Amygdala (tissue), 56 donors: ENCODE measurements around the gene ATP1B3.
"Not testable (repeated sequence)": the region's sequence is repeated elsewhere in the genome, so short reads cannot be mapped to it uniquely, and the experiment has no call there.

Experiments
- DNase-seq, 56 donors: peaks; one replicate each; lab custom pipeline; 2025; lab: John Stamatoyannopoulos, UW

The ATP1B3 gene

DNA sequence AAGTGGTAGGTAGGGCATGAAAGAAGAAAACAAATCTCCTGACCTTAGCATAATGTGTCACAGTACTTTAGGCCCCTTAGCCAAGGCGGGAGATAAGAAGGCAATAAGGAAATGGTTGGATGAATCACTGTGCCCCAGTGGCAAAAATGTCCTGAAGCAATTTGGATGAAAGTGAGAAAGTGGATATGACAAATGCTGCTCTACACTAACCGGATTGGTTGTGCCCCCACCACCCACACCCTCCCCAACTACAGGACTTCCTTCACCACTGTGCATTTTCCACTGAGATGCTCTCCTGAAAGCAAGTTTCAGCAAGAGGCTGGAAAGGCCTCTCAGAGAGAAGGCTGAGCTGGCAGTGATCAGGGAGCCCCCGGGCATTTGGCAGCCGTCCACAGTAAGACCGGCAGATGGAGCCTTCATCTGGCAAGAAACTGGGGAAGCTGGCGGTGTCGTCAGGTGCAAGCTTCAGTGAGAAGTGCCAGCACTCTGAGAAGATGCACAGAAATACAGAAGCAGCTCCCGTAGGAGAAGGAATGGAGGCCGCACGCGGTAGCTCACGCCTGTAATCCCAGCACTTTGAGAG, 63.8 kb downstream of the ATP1B3 start:
- DNase-seq, result peak in 41 of 56 donors; percentile 6 to 69 (median 36)

DNA sequence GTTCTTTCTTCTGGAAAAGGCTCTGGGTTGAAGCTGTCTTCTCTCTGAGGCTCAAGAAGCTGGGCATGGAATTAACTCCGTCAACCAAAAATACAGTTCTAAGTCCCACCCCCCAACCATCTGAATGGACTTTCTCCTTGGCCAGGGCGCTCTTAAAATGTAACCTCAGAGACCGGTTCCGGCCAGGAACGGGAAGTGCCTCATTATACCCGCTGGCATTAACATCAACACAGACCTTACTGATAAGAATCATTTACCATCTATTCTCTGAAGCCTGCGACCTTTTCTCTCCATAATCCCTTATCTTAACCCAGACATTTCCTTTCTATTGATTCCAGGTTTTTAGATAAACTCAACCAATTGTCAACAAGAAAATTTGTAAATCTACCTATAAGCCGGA, 64.7 kb downstream of the ATP1B3 start:
- no peak for DNase-seq

DNA sequence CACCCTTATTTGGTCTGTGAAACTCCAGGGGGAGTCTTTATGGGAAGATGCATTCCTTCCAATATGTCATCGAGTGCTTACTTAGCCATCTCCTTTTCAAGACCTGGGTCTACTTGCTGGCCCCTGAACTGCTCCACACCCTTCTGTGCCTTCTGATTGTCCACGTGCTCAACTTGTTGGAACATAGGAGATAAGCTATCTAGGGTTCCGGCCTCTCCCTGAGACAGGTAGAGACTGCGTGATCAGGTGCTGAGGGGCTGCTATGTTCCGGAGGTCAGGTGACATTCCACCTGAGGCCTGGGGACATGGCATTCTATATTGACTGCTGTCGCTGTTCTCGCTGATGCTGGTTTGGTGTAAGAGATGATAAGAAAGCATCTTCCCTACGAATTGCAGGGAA, 65.6 kb downstream of the ATP1B3 start:
- no peak for DNase-seq

DNA sequence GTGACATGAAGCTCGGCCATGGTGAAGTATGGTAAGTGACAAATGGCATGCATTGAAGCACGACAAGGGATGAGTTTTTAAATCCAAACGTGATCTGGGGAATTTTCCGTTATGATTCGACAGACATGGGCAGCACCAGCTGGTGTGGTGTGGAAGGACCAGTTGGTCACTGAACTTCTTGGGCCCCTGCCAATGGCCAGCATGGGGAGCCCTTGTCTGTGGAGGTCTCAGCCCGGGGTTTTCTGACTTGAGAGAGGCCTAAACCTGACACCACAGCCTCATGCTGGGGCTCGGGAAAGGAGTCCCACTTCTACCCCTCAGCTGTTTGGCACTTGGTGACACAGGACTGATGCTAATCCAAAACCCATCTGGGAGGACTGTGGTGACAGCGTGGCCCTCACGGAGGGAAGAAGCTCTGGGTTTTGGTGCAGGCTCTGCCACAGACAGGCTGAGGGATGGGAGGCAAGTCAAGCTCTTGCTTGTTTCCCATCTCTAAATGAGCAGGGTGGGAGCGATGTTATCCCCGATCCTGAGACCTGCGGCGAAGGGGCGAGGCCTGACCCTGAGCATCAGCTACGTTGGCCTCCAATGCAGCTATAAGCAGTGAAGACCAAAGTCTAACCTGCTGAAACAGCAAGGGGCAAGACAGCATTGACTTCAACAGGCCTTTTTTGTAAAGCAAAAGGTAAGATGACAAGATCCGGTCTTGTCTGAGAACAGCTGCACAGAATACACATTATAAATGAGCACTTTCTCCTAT, 69.5 kb downstream of the ATP1B3 start:
- DNase-seq, result peak in 2 of 56 donors; percentile 5 to 7

DNA sequence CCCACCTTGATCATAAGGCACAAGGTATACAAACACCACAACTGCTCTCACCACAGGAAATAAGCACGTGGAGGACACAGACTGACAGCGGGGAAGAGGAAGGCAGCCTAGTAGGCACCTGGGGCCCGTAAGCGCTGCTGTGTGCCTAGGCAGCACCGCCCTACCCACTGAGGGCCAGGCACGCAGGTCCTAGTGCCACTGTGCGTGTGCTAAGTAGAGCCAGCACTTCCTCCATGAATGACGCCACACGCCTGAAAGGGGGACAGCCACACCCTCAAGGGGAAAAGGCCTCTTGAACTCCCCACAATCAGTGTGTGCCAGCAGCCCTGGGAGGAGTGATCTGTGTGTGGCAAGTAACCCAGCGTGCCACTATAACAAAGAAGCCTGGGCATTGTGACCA, 73.0 kb downstream of the ATP1B3 start:
- DNase-seq, result no peak

DNA sequence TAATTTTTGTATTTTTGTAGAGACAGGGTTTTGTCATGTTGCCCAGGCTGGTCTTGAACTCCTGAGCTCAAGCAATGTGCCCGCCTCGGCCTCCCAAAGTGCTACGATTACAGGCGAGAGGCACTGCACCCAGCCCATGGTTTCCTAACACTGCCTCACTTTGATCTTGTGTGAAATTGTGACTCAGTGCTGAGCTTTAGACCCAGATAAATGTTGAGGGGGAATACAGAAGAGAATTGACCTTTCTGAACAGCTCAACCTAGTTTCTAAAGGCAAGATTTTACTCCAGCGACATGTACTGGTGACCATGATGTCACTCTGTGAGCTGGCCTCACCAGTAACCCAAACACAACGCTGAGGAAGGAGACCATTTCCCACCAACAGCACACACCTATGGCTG, 73.5 kb downstream of the ATP1B3 start:
- no peak for DNase-seq

DNA sequence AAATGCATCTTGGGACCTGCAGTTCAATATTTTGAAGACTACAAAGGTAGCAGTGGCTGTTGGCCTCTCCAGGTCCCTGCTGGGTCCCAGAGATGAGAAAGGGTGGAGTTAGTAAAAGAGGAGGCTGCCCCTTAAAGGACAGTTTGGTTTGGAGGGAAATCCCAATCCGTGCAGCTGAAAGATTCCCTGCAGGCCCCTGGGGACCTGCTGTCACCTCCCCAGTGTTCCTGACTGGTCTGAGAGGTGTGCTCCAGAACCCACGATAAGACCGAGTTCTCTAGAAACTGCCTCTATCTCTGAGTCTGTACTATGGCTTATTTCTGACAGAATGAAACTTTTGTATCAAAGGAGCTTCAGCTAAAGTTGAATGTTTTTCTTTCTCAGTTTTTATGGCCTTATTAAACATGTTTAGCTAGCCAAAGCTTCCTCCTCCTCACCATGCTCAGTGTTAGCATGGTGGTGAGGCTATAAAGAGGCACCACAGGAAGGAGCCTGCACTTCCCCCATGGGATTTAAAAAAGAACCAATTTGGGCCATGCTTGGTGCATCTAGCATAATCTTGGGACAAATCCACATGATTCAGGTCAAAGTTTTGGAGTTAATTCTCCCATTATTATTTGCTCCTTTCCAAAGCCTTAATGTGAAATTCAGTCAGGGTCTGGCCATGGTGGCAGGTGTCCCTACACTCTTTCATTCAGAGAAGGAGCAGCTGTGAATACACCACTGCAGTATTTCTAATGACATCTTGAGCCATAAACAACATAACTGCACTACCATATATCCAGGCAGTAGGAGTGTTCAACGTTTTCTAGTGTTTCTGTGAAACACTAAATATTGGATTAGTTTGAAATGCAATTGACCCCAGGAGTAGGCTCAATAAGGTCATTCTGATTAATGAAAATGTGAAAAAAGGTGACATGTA, 74.4 kb downstream of the ATP1B3 start:
- DNase-seq, result no peak

DNA sequence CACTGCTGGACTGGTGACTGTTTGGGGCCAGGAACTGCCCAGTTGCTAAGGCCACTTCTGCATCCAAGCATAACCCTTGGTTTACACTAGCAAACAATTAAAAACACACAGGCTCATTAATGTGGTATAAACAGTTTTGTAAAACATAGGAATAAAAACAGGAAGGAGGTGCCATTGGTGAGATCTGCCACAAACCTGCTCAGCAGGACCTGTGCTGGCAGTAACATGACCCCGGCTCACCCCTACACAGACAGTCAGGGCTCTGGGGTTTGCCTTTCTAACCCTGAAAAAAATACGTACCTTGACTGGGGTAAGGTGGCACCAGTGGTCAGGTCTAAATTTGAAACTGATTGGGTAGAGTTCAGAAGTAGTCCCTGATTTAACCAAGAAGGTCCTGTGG, 76.2 kb downstream of the ATP1B3 start:
- no peak for DNase-seq

DNA sequence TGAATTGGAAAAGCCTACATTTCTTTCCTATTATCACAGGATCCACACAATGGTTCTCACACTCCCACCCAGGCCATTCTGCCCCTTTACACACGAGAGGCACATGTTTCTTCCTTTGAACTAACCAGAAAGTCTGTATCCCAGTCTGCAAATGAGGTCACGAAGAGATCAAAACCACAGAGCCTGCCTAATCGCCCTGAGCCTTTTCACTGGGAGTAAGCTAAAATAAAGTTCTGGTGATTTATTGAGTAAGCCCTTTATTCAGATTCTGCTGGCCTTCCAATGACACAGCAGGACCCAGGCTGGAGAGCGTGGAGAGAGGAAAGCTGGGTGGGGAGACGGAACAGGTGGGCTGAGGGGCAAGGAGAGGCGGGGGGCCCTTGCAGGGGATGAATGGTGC, 78.7 kb downstream of the ATP1B3 start:
- no peak for DNase-seq

DNA sequence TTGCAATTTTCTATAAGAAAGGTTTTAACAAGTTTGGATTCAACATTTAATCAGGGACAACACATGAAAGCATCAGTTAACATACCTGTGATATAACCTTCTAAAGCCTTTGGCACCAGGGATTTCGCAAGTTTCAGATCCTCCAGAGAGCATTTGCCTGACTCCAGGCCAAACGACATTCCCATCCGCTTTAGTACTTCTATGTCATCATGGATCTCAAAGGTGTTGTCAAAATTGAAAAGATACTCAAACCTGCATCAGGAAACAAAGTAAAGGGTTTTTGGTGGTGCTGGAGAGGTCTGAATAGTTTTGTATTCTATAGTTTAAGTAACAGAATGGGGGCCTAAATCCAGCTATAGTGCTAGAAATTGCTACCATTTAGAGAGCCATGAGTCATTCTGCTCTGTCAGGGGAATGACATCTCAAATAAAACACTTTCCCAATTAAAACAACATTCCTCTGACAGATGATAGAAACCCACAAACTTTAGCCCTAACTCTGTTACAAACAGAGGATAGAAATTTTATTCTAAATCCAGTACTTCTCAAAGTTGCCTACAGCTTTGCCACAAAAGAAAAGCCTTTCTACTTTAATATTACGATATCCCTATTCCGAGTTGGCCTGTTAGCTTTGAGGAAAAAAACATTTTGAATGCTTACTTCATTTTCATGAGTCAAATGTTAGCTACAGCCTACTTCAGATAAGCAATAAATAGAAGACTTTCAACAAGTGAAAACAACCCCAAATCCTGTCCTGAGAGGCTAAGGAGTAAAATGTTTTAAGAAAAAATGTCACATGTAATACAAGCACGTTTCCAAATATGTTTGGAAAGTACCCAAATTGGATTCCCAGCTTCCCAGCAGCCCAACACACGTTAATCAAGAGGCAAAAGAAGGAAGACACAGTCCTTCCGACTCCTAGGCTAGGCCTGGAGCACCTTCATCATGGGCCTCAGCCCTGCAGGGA, 83.4 kb downstream of the ATP1B3 start:
- no peak for DNase-seq

DNA sequence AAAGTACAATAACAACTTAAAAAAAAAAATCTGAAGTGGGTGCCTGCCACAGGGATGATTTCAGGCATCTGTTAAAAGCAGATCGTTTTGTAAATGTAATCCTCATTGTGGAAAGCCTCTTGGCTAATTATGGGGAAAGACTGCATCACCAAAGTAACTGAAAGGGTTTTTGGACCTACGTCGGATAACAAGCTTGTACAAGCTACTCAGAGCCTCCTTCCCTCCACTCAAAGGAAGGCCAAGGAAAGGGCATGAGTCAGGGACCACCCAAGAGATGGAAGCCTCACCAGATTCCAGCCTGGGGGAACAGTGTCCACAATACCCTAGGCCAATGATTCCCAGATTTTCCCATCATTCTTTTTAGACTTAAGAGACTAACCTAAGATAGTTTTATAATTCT, 84.3 kb downstream of the ATP1B3 start:
- no peak for DNase-seq

DNA sequence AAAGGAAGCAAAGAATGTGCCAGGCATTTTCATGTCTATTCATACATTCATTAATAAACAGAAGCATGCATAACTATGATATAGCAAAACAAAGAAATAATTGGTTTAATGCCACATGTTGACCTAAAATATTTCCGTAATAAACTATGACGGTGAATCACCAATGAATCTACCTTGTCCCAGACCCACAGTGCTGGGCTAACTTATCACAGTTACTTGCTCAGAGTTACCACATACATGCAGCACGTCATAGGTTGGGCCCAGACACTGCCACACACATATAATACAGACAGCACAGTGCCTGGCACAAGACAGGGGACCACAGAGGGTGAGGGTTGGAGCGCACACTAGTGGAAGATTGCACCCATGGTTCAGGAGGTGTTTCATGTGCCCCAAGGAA, 86.9 kb downstream of the ATP1B3 start:
- DNase-seq, result no peak

DNA sequence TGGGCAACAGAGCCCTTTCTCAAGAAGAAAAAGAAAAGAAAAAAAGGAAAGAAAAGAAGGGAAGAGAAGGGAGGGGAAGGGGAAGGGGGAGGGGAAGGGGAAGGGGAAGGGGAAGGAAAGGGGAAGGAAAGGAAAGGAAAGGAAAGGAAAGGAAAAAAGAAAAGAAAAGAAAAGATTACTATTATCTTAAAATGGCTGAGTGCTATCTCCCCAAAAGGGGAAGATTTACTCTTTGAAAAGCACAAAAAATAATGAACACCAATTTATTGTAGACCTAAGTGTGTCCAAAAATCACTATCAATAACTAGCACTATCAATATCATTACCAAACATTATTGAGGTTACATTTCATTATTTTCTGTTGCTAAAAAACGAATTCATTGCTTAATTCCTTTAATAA, 89.0 kb downstream of the ATP1B3 start:
- DNase-seq, result no peak

DNA sequence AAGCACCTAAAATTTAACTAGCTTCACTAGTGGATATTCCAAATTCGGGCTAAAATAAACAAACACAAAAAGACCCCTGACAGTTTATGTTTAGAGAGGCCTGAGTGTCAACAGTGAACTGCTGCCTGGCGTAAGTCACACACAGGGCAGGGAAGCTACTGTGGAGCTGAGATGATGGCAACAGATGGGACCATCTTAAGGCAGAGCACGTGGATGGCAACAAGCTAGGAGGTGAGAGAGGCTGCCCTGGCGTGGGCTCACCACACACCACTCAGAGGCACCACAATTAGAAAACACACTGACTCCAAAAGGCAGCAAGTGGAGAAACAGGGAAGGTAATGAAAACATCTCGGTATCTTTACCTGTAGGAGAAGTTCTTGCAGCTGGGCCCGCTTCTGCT, 93.3 kb downstream of the ATP1B3 start:
- no peak for DNase-seq

DNA sequence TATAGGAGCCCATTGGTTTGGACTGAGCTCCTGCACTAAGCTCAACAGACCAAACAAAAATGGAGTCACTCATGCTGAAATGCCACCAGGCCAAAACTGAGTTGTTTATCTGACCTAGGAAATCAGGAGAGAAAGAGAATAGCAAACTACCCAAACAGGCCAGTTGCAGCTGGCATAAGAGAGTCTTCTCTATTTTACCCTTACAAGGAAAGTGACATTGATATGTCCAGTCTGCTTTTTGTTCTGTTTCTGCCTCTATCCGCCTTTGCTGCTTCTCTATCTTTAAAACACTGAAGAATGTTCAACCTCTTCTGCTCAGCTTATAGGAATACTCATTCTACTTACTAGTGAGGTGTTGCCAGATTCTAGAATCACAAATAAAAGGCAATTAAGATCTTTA, 95.1 kb downstream of the ATP1B3 start:
- DNase-seq, result no peak

DNA sequence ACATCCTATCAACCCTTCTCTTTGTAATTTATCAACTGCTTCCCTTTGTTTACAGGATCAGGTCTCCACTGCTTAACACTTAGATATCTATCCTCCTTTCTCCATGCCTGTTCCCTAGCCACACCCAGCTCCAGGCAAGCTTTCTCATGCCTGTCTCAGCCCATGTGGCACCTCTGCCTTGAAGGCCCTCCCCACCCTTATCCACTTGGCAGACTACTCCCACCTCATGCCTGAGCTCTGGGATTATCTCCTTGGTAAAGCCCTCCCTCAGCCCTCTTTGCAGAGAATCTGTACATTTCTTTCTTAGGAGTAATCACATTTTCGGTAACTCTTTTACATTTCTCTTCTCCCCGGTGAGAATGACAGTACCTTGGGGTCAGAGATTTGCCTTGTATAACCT, 96.0 kb downstream of the ATP1B3 start:
- DNase-seq, result no peak

DNA sequence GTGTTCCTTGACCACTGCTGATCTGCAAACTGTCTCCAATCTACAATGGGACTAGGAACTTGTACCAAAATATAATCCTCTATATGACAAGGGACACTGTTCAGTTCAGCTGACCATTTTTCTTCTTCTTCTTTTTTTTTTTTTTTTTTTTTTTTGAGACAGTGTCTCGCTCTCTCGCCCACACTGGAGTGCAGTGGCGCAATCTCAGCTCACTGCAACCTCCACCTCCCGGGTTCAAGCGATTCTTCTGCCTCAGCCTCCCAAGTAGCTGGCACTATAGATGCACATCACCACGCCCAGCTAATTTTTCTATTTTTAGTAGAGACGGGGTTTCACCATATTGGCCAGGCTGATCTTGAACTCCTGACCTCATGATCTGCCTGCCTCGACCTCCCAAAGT, 98.3 kb downstream of the ATP1B3 start:
- not testable (repeated sequence) for DNase-seq
